HG03457 (cell line): ENCODE measurements around the gene SLIT3.
"Not testable (repeated sequence)": the region's sequence is repeated elsewhere in the genome, so short reads cannot be mapped to it uniquely, and the experiment has no call there.

Experiments
- ATAC-seq: cut with Tn5 transposase; IDR thresholded peaks from one replicate; pipeline ENCODE4 v1.9.1; 2021; ENCODE audit warnings: moderate number of reproducible peaks; ENCODE audit not compliant: unreplicated experiment

SLIT3 gene

GRCh38 chr5:168756453-168757391 is 544.2 kb downstream of the SLIT3 start:
- ATAC-seq: no peak

GRCh38 chr5:168755548-168756093 is 545.3 kb downstream of the SLIT3 start:
- ATAC-seq: no peak

GRCh38 chr5:168753691-168754254 is 547.2 kb downstream of the SLIT3 start:
- no peak for ATAC-seq

GRCh38 chr5:168752416-168753190 is 548.3 kb downstream of the SLIT3 start:
- ATAC-seq: no peak

- ATAC-seq: no peak
Measured at GRCh38 chr5:168752012-168752411, 548.9 kb downstream of the SLIT3 start.

- ATAC-seq: no peak
Measured at GRCh38 chr5:168750926-168751325, 550.0 kb downstream of the SLIT3 start.

GRCh38 chr5:168749391-168750100 is 551.4 kb downstream of the SLIT3 start:
- no peak for ATAC-seq

- no peak for ATAC-seq
Measured at GRCh38 chr5:168747987-168748777, 552.8 kb downstream of the SLIT3 start.

GRCh38 chr5:168746893-168747640 is 553.9 kb downstream of the SLIT3 start:
- no peak for ATAC-seq

GRCh38 chr5:168746126-168746892 is 554.6 kb downstream of the SLIT3 start:
- not testable (repeated sequence) for ATAC-seq

GRCh38 chr5:168743617-168744016 is 557.3 kb downstream of the SLIT3 start:
- no peak for ATAC-seq

GRCh38 chr5:168742311-168742710 is 558.6 kb downstream of the SLIT3 start:
- not testable (repeated sequence) for ATAC-seq

GRCh38 chr5:168740811-168741213 is 560.1 kb downstream of the SLIT3 start:
- ATAC-seq: no peak

- no peak for ATAC-seq
Measured at GRCh38 chr5:168740092-168740800, 560.7 kb downstream of the SLIT3 start.

- no peak for ATAC-seq
Measured at GRCh38 chr5:168737066-168737465, 563.9 kb downstream of the SLIT3 start.

- no peak for ATAC-seq
Measured at GRCh38 chr5:168736281-168736831, 564.6 kb downstream of the SLIT3 start.

GRCh38 chr5:168734620-168735300 is 566.2 kb downstream of the SLIT3 start:
- peak; percentile 85 for ATAC-seq
